H9 (cell line): ENCODE data around the gene ABCC11. TPM values are rescaled to one million over a fixed set of nuclear protein-coding genes. Genes with fewer than 3 reads are reported as not detected.

ENCODE experiments used
- DNase-seq: peaks from one replicate; pipeline ENCODE4 v3.0.0-alpha.2; 2017
- H2AFZ ChIP-seq: one replicate; pipeline ENCODE4 v1.6.1; 2013; ENCODE audit warnings: mild to moderate bottlenecking, low read length, control low read depth, moderate library complexity
- H2AK5ac ChIP-seq: 2 replicates; pipeline ENCODE4 v1.6.1; 2013; ENCODE audit warnings: low read length, control low read depth, mixed read lengths; ENCODE audit not compliant: insufficient read length
- H2BK120ac ChIP-seq: one replicate; pipeline ENCODE4 v1.6.1; 2013; ENCODE audit warnings: low read depth, mild to moderate bottlenecking, low read length, control low read depth, inconsistent platforms; ENCODE audit not compliant: poor library complexity, severe bottlenecking
- H2BK12ac ChIP-seq: 2 replicates; pipeline ENCODE4 v1.6.1; 2013; ENCODE audit warnings: low read length, control low read depth, mixed read lengths, low read depth; ENCODE audit not compliant: insufficient read length
- H2BK15ac ChIP-seq: 2 replicates; pipeline ENCODE4 v1.6.1; 2013; ENCODE audit warnings: low read depth, low read length, control low read depth
- H2BK20ac ChIP-seq: one replicate; pipeline ENCODE4 v1.6.1; 2013; ENCODE audit warnings: low read depth, mild to moderate bottlenecking, low read length, control low read depth, inconsistent platforms; ENCODE audit not compliant: poor library complexity, severe bottlenecking
- H2BK5ac ChIP-seq: 2 replicates; pipeline ENCODE4 v1.6.1; 2013; ENCODE audit warnings: low read length, control low read depth, mixed read lengths; ENCODE audit not compliant: insufficient read length
- H3K14ac ChIP-seq: 2 replicates; pipeline ENCODE4 v1.6.1; 2013; ENCODE audit warnings: low read length, control low read depth; ENCODE audit not compliant: insufficient read depth
- H3K18ac ChIP-seq: 2 replicates; pipeline ENCODE4 v1.6.1; 2013; ENCODE audit warnings: low read depth, mild to moderate bottlenecking, mixed read lengths, low read length, control low read depth; ENCODE audit not compliant: insufficient read length
- H3K23ac ChIP-seq: 2 replicates; pipeline ENCODE4 v1.6.1; 2013; ENCODE audit warnings: low read length, control low read depth, mixed read lengths, low read depth; ENCODE audit not compliant: insufficient read length
- H3K23me2 ChIP-seq: 2 replicates; pipeline ENCODE4 v1.6.1; 2013; ENCODE audit warnings: low read depth, mild to moderate bottlenecking, mixed read lengths, low read length, control low read depth; ENCODE audit not compliant: insufficient read length, poor library complexity, severe bottlenecking
- H3K27ac ChIP-seq: 2 replicates; pipeline ENCODE4 v1.5.1; 2013; ENCODE audit warnings: low read length, control low read depth, mixed read lengths, low read depth; ENCODE audit not compliant: insufficient read length
- H3K27me3 ChIP-seq: 2 replicates; pipeline ENCODE4 v1.6.1; 2013; ENCODE audit warnings: low read length, control low read depth, inconsistent platforms; ENCODE audit not compliant: insufficient read depth
- H3K4ac ChIP-seq: 2 replicates; pipeline ENCODE4 v1.6.1; 2013; ENCODE audit warnings: low read depth, mild to moderate bottlenecking, control low read depth, inconsistent platforms, low read length, moderate library complexity
- H3K4me1 ChIP-seq: 2 replicates; pipeline ENCODE4 v1.6.1; 2013; ENCODE audit warnings: low read length, control low read depth, inconsistent platforms; ENCODE audit not compliant: insufficient read depth
- H3K4me2 ChIP-seq: 2 replicates; pipeline ENCODE4 v1.6.1; 2013; ENCODE audit warnings: low read length, control low read depth, mixed read lengths; ENCODE audit not compliant: insufficient read length, insufficient read depth
- H3K56ac ChIP-seq: 2 replicates; pipeline ENCODE4 v1.6.1; 2013; ENCODE audit warnings: low read depth, mild to moderate bottlenecking, mixed read lengths, low read length, control low read depth; ENCODE audit not compliant: insufficient read length
- H3K79me1 ChIP-seq: 2 replicates; pipeline ENCODE4 v1.6.1; 2013; ENCODE audit warnings: low read depth, mild to moderate bottlenecking, moderate library complexity, low read length, control low read depth, inconsistent platforms; ENCODE audit not compliant: insufficient read depth, poor library complexity, severe bottlenecking
- H3K79me2 ChIP-seq: 2 replicates; pipeline ENCODE4 v1.6.1; 2013; ENCODE audit warnings: low read length, control low read depth, inconsistent platforms; ENCODE audit not compliant: insufficient read depth
- H3K9ac ChIP-seq: 2 replicates; pipeline ENCODE4 v1.6.1; 2013; ENCODE audit warnings: low read length, control low read depth, mixed read lengths; ENCODE audit not compliant: insufficient read length; ENCODE audit errors: extremely low read depth
- H3K9me3 ChIP-seq: one replicate; pipeline ENCODE4 v1.6.1; 2013; ENCODE audit warnings: low read depth, low read length, inconsistent platforms; ENCODE audit not compliant: control insufficient read depth
- H3T11ph ChIP-seq: one replicate; pipeline ENCODE4 v1.6.1; 2013; ENCODE audit warnings: mild to moderate bottlenecking, low read length, control low read depth, inconsistent platforms
- H4K20me1 ChIP-seq: one replicate; pipeline ENCODE4 v1.6.1; 2013; ENCODE audit not compliant: control insufficient read depth, insufficient read length, insufficient read depth
- H4K5ac ChIP-seq: 2 replicates; pipeline ENCODE4 v1.6.1; 2013; ENCODE audit warnings: low read depth, mild to moderate bottlenecking, mixed read lengths, low read length, control low read depth; ENCODE audit not compliant: insufficient read length
- H4K8ac ChIP-seq: replicated peaks from 2 replicates; pipeline ENCODE4 v1.6.1; 2013; ENCODE audit warnings: low read length, control low read depth, mixed read lengths, low read depth; ENCODE audit not compliant: insufficient read length
- H4K91ac ChIP-seq: 2 replicates; pipeline ENCODE4 v1.6.1; 2013; ENCODE audit warnings: low read depth, mild to moderate bottlenecking, moderate library complexity, mixed read lengths, low read length, control low read depth; ENCODE audit not compliant: insufficient read length
- H3K27ac Mint-ChIP-seq, 3 experiments: 2 replicates in 2 of 3; 3 replicates in 1 of 3; pipeline ENCODE4 v1.8.0; 2020 to 2021; ENCODE audit warnings: mixed read lengths in 3 of 3, mild to moderate bottlenecking in 1 of 3, moderate library complexity in 1 of 3
- H3K27me3 Mint-ChIP-seq: 2 replicates; pipeline ENCODE4 v1.8.0; 2021; ENCODE audit warnings: low read depth, mild to moderate bottlenecking, moderate library complexity, mixed read lengths
- H3K36me3 Mint-ChIP-seq, 3 experiments: 2 replicates in 2 of 3; 3 replicates in 1 of 3; pipeline ENCODE4 v1.8.0; 2020 to 2021; ENCODE audit warnings: low read depth in 3 of 3, mixed read lengths in 3 of 3; ENCODE audit not compliant: insufficient read depth in 1 of 3
- H3K4me1 Mint-ChIP-seq, 2 experiments: 2 replicates each; pipeline ENCODE4 v1.8.0; 2020; ENCODE audit warnings: mixed read lengths in 2 of 2
- H3K4me3 Mint-ChIP-seq, 2 experiments: 2 replicates in 1 of 2; 3 replicates in 1 of 2; pipeline ENCODE4 v1.8.0; 2020 to 2021; ENCODE audit warnings: mild to moderate bottlenecking in 2 of 2, mixed read lengths in 2 of 2, moderate library complexity in 1 of 2
- H3K9me3 Mint-ChIP-seq, 2 experiments: 2 replicates in 1 of 2; 3 replicates in 1 of 2; pipeline ENCODE4 v1.8.0; 2020; ENCODE audit warnings: mild to moderate bottlenecking in 2 of 2, mixed read lengths in 2 of 2, moderate library complexity in 1 of 2
- WGBS: extraction: QIAGEN DNeasy Blood & Tissue Kit; methylation state at CpG from one replicate; pipeline ENCODE4 v1.1.7; 2013; ENCODE audit warnings: missing lambda C conversion rate, low lambda C conversion rate, mixed read lengths; ENCODE audit not compliant: insufficient read length; ENCODE audit errors: extremely low coverage; 5-methylcytosine and 5-hydroxymethylcytosine counted together
- total RNA-seq: library from RNA; stranded (reverse); gene quantifications from 2 replicates; pipeline ENCODE4 v1.2.1, GENCODE V29; 2021
- TF ChIP-seq, protein P1 (sequence below): fragments of 200-600 bp; sonication (generic); conservative IDR thresholded peaks from 3 replicates; pipeline ENCODE4 v1.8.0; 2021; ENCODE audit warnings: antibody characterized with exemption, mild to moderate bottlenecking

The ABCC11 gene
- total RNA-seq, 1 experiment from 2014 or later, result 0.33 TPM

DNA sequence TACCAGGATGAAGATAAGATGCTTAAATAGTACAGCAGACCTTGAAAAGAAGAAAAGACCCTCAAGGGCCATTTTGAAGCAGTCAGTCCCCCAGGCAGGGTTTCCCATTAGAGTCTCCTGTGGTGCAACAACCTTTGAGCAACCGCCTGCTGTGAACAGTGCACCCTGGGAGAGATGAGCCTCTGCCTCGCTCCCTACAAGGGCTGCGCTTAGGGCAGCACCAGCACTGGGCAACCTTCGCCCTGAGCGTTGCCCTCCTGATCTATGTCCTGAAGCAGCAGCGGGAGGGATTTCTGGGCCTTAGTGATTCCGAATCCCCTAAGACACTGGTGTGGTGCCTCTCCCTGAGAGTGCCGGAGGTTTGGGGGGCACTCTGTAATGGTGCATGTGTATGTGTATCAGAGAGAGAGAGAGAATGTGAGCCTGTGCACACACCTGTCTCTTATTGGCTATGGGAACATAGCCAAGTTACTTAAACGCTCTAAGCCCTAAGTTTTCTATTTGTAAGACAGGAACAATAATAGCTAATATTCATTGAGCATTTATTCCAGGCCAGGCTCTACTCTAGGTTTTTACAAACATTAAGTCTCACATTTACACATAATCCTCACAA lies 66.4 kb downstream of the ABCC11 start:
- no peak overlapping the region for H2AFZ ChIP-seq
- no CpG with 5 or more reads among the region's 9 CpGs for WGBS
- no peak overlapping the region for H4K91ac ChIP-seq

More for the DNA sequence above, 66.4 kb downstream of the ABCC11 start:
- H4K8ac ChIP-seq, result no peak overlapping the region
- peaks cover 1% of the 10 kb centered on the region; the same call in 1 of the 2 replicates for H3K27me3 Mint-ChIP-seq
- H3K4me3 Mint-ChIP-seq, result no peak overlapping the region
- no peak overlapping the region for H3K23ac ChIP-seq
- H2AK5ac ChIP-seq, result no peak overlapping the region
- no peak overlapping the region for H3K18ac ChIP-seq
- H3K36me3 Mint-ChIP-seq, result no peaks in the 10 kb centered on the region
- no peak overlapping the region for H3T11ph ChIP-seq
- no peaks in the 10 kb centered on the region for H3K4me1 Mint-ChIP-seq
- H2BK15ac ChIP-seq, result no peak overlapping the region
- no peak overlapping the region for H2BK5ac ChIP-seq
- H3K23me2 ChIP-seq, result no peaks in the 10 kb centered on the region
- H2BK12ac ChIP-seq, result no peak overlapping the region
- no peak overlapping the region for H3K27ac Mint-ChIP-seq
- H3K4me2 ChIP-seq, result no peak overlapping the region
- H3K56ac ChIP-seq, result no peak overlapping the region
- H3K9me3 Mint-ChIP-seq, result no peaks in the 10 kb centered on the region
- no peak overlapping the region for H3K9ac ChIP-seq
- H3K9me3 ChIP-seq, result no peaks in the 10 kb centered on the region
- H3K27ac ChIP-seq, result no peak overlapping the region
- no peaks in the 10 kb centered on the region for H3K4me1 ChIP-seq
- no peaks in the 10 kb centered on the region for H3K27me3 ChIP-seq
- no peak overlapping the region for H3K4ac ChIP-seq
- DNase-seq, result no peak
- 0 out of 2 replicates have a peak overlapping the region, but pooled peaks have one; percentile 35 for H3K14ac ChIP-seq
- no peaks in the 10 kb centered on the region for H4K20me1 ChIP-seq
- TF ChIP-seq, protein P1, sequence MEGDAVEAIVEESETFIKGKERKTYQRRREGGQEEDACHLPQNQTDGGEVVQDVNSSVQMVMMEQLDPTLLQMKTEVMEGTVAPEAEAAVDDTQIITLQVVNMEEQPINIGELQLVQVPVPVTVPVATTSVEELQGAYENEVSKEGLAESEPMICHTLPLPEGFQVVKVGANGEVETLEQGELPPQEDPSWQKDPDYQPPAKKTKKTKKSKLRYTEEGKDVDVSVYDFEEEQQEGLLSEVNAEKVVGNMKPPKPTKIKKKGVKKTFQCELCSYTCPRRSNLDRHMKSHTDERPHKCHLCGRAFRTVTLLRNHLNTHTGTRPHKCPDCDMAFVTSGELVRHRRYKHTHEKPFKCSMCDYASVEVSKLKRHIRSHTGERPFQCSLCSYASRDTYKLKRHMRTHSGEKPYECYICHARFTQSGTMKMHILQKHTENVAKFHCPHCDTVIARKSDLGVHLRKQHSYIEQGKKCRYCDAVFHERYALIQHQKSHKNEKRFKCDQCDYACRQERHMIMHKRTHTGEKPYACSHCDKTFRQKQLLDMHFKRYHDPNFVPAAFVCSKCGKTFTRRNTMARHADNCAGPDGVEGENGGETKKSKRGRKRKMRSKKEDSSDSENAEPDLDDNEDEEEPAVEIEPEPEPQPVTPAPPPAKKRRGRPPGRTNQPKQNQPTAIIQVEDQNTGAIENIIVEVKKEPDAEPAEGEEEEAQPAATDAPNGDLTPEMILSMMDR, result no peak
- no peak overlapping the region for H2BK120ac ChIP-seq
- no peak overlapping the region for H4K5ac ChIP-seq
- no peaks in the 10 kb centered on the region for H3K79me1 ChIP-seq
- no peak overlapping the region for H2BK20ac ChIP-seq
- no peaks in the 10 kb centered on the region for H3K79me2 ChIP-seq
